AG04450 (cell line): ENCODE results near the gene MAGI2. TPM values are rescaled to one million over a fixed set of nuclear protein-coding genes. Genes with fewer than 3 reads are reported as not detected.

Experiments used
- CTCF ChIA-PET: fragments of 300-600, 350-600 bp; formaldehyde crosslinking; extraction: SDS; loops from one replicate; lab custom pipeline; 2022; ENCODE audit warnings: antibody characterized with exemption, inconsistent platforms; lab: Charles Lee
- POLR2A ChIA-PET: fragments of 350-600 bp; formaldehyde crosslinking; extraction: SDS; loops from one replicate; lab custom pipeline; 2021; ENCODE audit warnings: antibody characterized with exemption, inconsistent platforms; lab: Yijun Ruan, JAX
- DNase-seq: peaks from one replicate; pipeline ENCODE4 v3.0.0-alpha.2; 2011; ENCODE audit warnings: low read depth, low spot score
- H3K27ac ChIP-seq: one replicate; pipeline ENCODE4 v1.5.1; 2012; ENCODE audit warnings: low read depth, low read length, control low read depth
- H3K27me3 ChIP-seq: one replicate; pipeline ENCODE4 v1.6.0; 2012; ENCODE audit warnings: low read length; ENCODE audit not compliant: control insufficient read depth, insufficient read depth
- H3K4me3 ChIP-seq: 2 replicates; pipeline ENCODE4 v1.5.1; 2011; ENCODE audit warnings: mild to moderate bottlenecking, low read depth, low read length, control low read depth
- H3K9me3 ChIP-seq: 2 replicates; pipeline ENCODE4 v1.5.1; 2012; ENCODE audit warnings: low read length; ENCODE audit not compliant: control insufficient read depth, insufficient read depth
- CTCF ChIP-seq: IDR thresholded peaks from 2 replicates; pipeline ENCODE4 v1.5.1; 2011; ENCODE audit warnings: low read depth, low read length, control low read depth, inconsistent platforms
- polyA plus RNA-seq: library from polyadenylated mRNA; depleted of rRNA; stranded (reverse); fragments of >200 nt; gene quantifications from 2 replicates; pipeline ENCODE4 v1.2.3, GENCODE V29; 2011

Gene MAGI2
- polyA plus RNA-seq, 1 experiment: 2.3 TPM

- H3K27me3 ChIP-seq: no peaks in the 10 kb centered on the region
- H3K27ac ChIP-seq: no peak overlapping the region
- DNase-seq: no peak
- no peak overlapping the region for H3K4me3 ChIP-seq
- H3K9me3 ChIP-seq: no peaks in the 10 kb centered on the region
- POLR2A ChIA-PET: interaction anchor here (0.7 kb wide), 1 partner anchor 11 kb away, joined by 3 read pairs; no protein-coding TSS in a partner anchor
- CTCF ChIA-PET: no interaction called here
- TF ChIP-seq CTCF: no peak
Measured at GRCh38 chr7:78959477-78959876, 494.0 kb downstream of the MAGI2 start.

- no peak overlapping the region for H3K4me3 ChIP-seq
- POLR2A ChIA-PET: no interaction called here
- H3K9me3 ChIP-seq: no peaks in the 10 kb centered on the region
- no peak overlapping the region for H3K27ac ChIP-seq
- CTCF ChIA-PET: no interaction called here
- no peak for TF ChIP-seq CTCF
- DNase-seq: no peak
- H3K27me3 ChIP-seq: no peaks in the 10 kb centered on the region
Measured at GRCh38 chr7:78955329-78955728, 498.1 kb downstream of the MAGI2 start.

GRCh38 chr7:78953726-78954363 is 499.6 kb downstream of the MAGI2 start:
- CTCF ChIA-PET: no interaction called here
- no peak overlapping the region for H3K4me3 ChIP-seq
- no peak for DNase-seq
- no peaks in the 10 kb centered on the region for H3K9me3 ChIP-seq
- POLR2A ChIA-PET: no interaction called here
- H3K27ac ChIP-seq: no peak overlapping the region
- no peaks in the 10 kb centered on the region for H3K27me3 ChIP-seq
- TF ChIP-seq CTCF: no peak

GRCh38 chr7:78953090-78953489 is 500.4 kb downstream of the MAGI2 start:
- H3K9me3 ChIP-seq: no peaks in the 10 kb centered on the region
- no peaks in the 10 kb centered on the region for H3K27me3 ChIP-seq
- POLR2A ChIA-PET: no interaction called here
- H3K4me3 ChIP-seq: no peak overlapping the region
- no peak overlapping the region for H3K27ac ChIP-seq
- CTCF ChIA-PET: no interaction called here
- DNase-seq: no peak
- TF ChIP-seq CTCF: no peak

GRCh38 chr7:78939669-78940068 is 513.8 kb downstream of the MAGI2 start:
- ChIA-PET CTCF (interaction anchor here (0.7 kb wide), 1 partner anchor 238 kb away, joined by 3 read pairs; no protein-coding TSS in a partner anchor), POLR2A (no interaction called here)
- Histone ChIP-seq H3K27me3 (no peaks in the 10 kb centered on the region), H3K4me3 (no peak overlapping the region), H3K9me3 (no peaks in the 10 kb centered on the region), H3K27ac (no peak overlapping the region)
- no peak for DNase-seq
- TF ChIP-seq CTCF: no peak
